ENCODE data around the gene TIGD1. TPM values are rescaled to one million over a fixed set of nuclear protein-coding genes. Genes with fewer than 3 reads are reported as not detected.
A peak's percentile ranks its signal among the peaks of the same experiment; 100 is the strongest.

TIGD1 gene
- total RNA-seq, 1 experiment from 2014 or later = 5.1 TPM

DNA sequence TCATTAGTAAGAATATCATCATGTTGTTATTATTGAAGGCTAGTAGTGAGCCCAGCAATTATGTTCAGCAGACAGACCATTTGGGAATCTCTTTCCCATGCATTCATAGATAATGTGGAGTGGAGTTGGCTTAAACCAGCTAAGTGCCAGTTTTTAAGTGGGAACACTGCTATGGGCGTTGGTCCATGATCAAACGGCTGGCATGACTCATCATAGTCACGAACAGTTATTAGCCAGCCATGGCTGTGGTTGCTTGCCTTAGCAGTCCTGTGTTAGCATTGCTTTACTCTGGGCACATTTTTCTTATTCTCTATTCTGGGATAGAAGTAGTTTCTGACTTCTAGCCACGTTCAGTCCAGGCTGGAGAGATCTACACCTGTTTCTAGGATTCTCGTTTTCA lies 17.8 kb upstream of the TIGD1 start:
- peaks cover 32% of the 10 kb centered on the region for H3K36me3 ChIP-seq (ENCODE audit: control insufficient read depth, insufficient read depth, low read length)
- ATAC-seq (peak; percentile 63), DNase-seq (ENCODE audit: low read depth, low spot score) (peak; percentile 15)
- ChIA-PET POLR2A (no interaction called here), CTCF (no interaction called here)
- no peaks in the 10 kb centered on the region for H3K9me3 ChIP-seq (ENCODE audit: control insufficient read depth, insufficient read depth, low read depth, low read length)
- H3K4me3 ChIP-seq (ENCODE audit: low read depth in 2 of 2, low read length in 2 of 2) = no peak overlapping the region
- in situ Hi-C loops (cut with HindIII; ENCODE audit: low pct_unique_long_range_greater_than_20kb, low sequenced_read_pairs) (no loop called here), intact Hi-C loops (cut with micrococcal nuclease; ENCODE audit: unreplicated experiment) (no loop called here)
- no peaks in the 10 kb centered on the region for H3K4me1 ChIP-seq (ENCODE audit: control insufficient read depth, insufficient read depth, low read length)
- H3K27ac ChIP-seq (ENCODE audit: low read length) = no peak overlapping the region
- no TSS peak for BruUV-seq (replicated peaks)
- TF ChIP-seq TCF7L2 (IDR thresholded peaks at IDR 0.05; ENCODE audit: low read depth, low read length) = no peak
- no peak for TF ChIP-seq POLR2AphosphoS5 (IDR thresholded peaks at IDR 0.05; ENCODE audit: low read depth, low read length)
- TF ChIP-seq, protein P1, sequence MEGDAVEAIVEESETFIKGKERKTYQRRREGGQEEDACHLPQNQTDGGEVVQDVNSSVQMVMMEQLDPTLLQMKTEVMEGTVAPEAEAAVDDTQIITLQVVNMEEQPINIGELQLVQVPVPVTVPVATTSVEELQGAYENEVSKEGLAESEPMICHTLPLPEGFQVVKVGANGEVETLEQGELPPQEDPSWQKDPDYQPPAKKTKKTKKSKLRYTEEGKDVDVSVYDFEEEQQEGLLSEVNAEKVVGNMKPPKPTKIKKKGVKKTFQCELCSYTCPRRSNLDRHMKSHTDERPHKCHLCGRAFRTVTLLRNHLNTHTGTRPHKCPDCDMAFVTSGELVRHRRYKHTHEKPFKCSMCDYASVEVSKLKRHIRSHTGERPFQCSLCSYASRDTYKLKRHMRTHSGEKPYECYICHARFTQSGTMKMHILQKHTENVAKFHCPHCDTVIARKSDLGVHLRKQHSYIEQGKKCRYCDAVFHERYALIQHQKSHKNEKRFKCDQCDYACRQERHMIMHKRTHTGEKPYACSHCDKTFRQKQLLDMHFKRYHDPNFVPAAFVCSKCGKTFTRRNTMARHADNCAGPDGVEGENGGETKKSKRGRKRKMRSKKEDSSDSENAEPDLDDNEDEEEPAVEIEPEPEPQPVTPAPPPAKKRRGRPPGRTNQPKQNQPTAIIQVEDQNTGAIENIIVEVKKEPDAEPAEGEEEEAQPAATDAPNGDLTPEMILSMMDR (IDR thresholded peaks at IDR 0.05) = no peak
- no peak for TF ChIP-seq SIN3A (IDR thresholded peaks at IDR 0.05; ENCODE audit: borderline replicate concordance, insufficient read depth, low read depth, low read length)
- no peak for TF ChIP-seq REST (IDR thresholded peaks at IDR 0.05; ENCODE audit: insufficient read depth in 1 of 2, low read depth in 2 of 2, low read length in 1 of 2)
- H3K27me3 ChIP-seq (ENCODE audit: control insufficient read depth, insufficient read depth, low read length) = no peaks in the 10 kb centered on the region

- Histone ChIP-seq H3K4me1 (ENCODE audit: control insufficient read depth, insufficient read depth, low read length) (no peaks in the 10 kb centered on the region), H3K27me3 (ENCODE audit: control insufficient read depth, insufficient read depth, low read length) (no peaks in the 10 kb centered on the region), H3K27ac (ENCODE audit: low read length) (no peak overlapping the region), H3K4me3 (ENCODE audit: low read depth in 2 of 2, low read length in 2 of 2) (no peak overlapping the region), H3K36me3 (ENCODE audit: control insufficient read depth, insufficient read depth, low read length) (peaks cover 32% of the 10 kb centered on the region), H3K9me3 (ENCODE audit: control insufficient read depth, insufficient read depth, low read depth, low read length) (no peaks in the 10 kb centered on the region)
- ATAC-seq (peak; percentile 43; the same call in 1 of the 2 replicates), DNase-seq (ENCODE audit: low read depth, low spot score) (no peak)
- no peak for TF ChIP-seq SIN3A (IDR thresholded peaks at IDR 0.05; ENCODE audit: borderline replicate concordance, insufficient read depth, low read depth, low read length)
- TF ChIP-seq, protein P1 (IDR thresholded peaks at IDR 0.05) = no peak
- TF ChIP-seq TCF7L2 (IDR thresholded peaks at IDR 0.05; ENCODE audit: low read depth, low read length) = no peak
- no peak for TF ChIP-seq POLR2AphosphoS5 (IDR thresholded peaks at IDR 0.05; ENCODE audit: low read depth, low read length)
- TF ChIP-seq REST (IDR thresholded peaks at IDR 0.05; ENCODE audit: insufficient read depth in 1 of 2, low read depth in 2 of 2, low read length in 1 of 2) = no peak
- in situ Hi-C loops (cut with HindIII; ENCODE audit: low pct_unique_long_range_greater_than_20kb, low sequenced_read_pairs) = no loop called here
- BruUV-seq (replicated peaks) = no TSS peak
- CTCF ChIA-PET = no interaction called here
- POLR2A ChIA-PET = interaction anchor here (0.6 kb wide), 1 partner anchor 87 kb away, joined by 14 read pairs; no protein-coding TSS in a partner anchor
- intact Hi-C loops (cut with micrococcal nuclease; ENCODE audit: unreplicated experiment) = no loop called here
Observed at GRCh38 chr2:232567721-232568120, 17.4 kb upstream of the TIGD1 start.
